Liver (tissue), 9 donors: ENCODE data around the gene AOPEP. TPM values are rescaled to one million over a fixed set of nuclear protein-coding genes. Genes with fewer than 3 reads are reported as not detected.

Experiments used
- DNase-seq: peaks from one replicate; pipeline ENCODE4 v3.0.0-alpha.2; 2017; ENCODE audit warnings: low spot score
- H3K27ac ChIP-seq, 2 donors: one replicate each; pipeline ENCODE4 v1.7.0; 2013; ENCODE audit warnings: inconsistent platforms in 2 of 2, low read length in 2 of 2, control low read depth in 1 of 2, low read depth in 1 of 2, mild to moderate bottlenecking in 1 of 2
- H3K27me3 ChIP-seq, 4 donors: one replicate each; pipeline versions ENCODE4 v1.6.1 to v1.7.0; 2013; ENCODE audit warnings: low read length in 3 of 4, inconsistent platforms in 1 of 4, mild to moderate bottlenecking in 1 of 4, moderate library complexity in 1 of 4; ENCODE audit not compliant: control insufficient read depth in 4 of 4, insufficient read depth in 4 of 4
- H3K36me3 ChIP-seq, 4 donors: one replicate each; pipeline versions ENCODE4 v1.6.1 to v1.7.0; 2013; ENCODE audit warnings: low read length in 3 of 4, mild to moderate bottlenecking in 3 of 4, low read depth in 1 of 4, moderate library complexity in 1 of 4; ENCODE audit not compliant: control insufficient read depth in 4 of 4, insufficient read depth in 3 of 4
- H3K4me1 ChIP-seq, 4 donors: one replicate each; pipeline versions ENCODE4 v1.6.1 to v1.7.0; 2013; ENCODE audit warnings: low read length in 3 of 4, mild to moderate bottlenecking in 3 of 4, moderate library complexity in 1 of 4; ENCODE audit not compliant: control insufficient read depth in 4 of 4, insufficient read depth in 4 of 4
- H3K4me3 ChIP-seq, 3 donors: one replicate each; pipeline versions ENCODE4 v1.6.1 to v1.7.0; 2013; ENCODE audit warnings: low read length in 3 of 3, control low read depth in 1 of 3, low read depth in 1 of 3, mild to moderate bottlenecking in 1 of 3
- H3K9ac ChIP-seq, 2 donors: one replicate each; pipeline ENCODE4 v1.7.0; 2013; ENCODE audit warnings: low read length in 2 of 2, mild to moderate bottlenecking in 2 of 2, moderate library complexity in 2 of 2, control low read depth in 1 of 2, low read depth in 1 of 2
- H3K9me3 ChIP-seq, 4 donors: one replicate each; pipeline versions ENCODE4 v1.6.1 to v1.7.0; 2013; ENCODE audit warnings: low read length in 3 of 4; ENCODE audit not compliant: control insufficient read depth in 4 of 4
- EGR1 ChIP-seq, 2 donors: IDR thresholded peaks; 2 replicates each; pipeline ENCODE4 v1.6.1; 2016 to 2018; ENCODE audit warnings: antibody characterized with exemption in 2 of 2, low read depth in 2 of 2
- FOXA1 ChIP-seq: IDR thresholded peaks from 2 replicates; pipeline ENCODE4 v1.6.1; 2016; ENCODE audit warnings: antibody characterized with exemption
- FOXA2 ChIP-seq: IDR thresholded peaks from 2 replicates; pipeline ENCODE4 v1.6.1; 2016; ENCODE audit warnings: antibody characterized with exemption
- GABPA ChIP-seq, 2 donors: IDR thresholded peaks in 1 of 2; conservative IDR thresholded peaks in 1 of 2; 2 replicates each; pipeline ENCODE4 v1.6.1; 2016; ENCODE audit warnings: antibody characterized with exemption in 2 of 2, mild to moderate bottlenecking in 1 of 2, moderate library complexity in 1 of 2
- HNF4A ChIP-seq, 2 donors: conservative IDR thresholded peaks; 2 replicates each; pipeline ENCODE4 v1.6.1; 2016; ENCODE audit warnings: antibody characterized with exemption in 2 of 2, mild to moderate bottlenecking in 2 of 2
- HNF4G ChIP-seq: IDR thresholded peaks from 2 replicates; pipeline ENCODE4 v1.6.1; 2016; ENCODE audit warnings: antibody characterized with exemption
- JUND ChIP-seq, 2 donors: IDR thresholded peaks; 2 replicates each; pipeline ENCODE4 v1.6.1; 2016; ENCODE audit warnings: antibody characterized with exemption in 2 of 2
- NR2F2 ChIP-seq: IDR thresholded peaks from 2 replicates; pipeline ENCODE4 v1.6.1; 2016; ENCODE audit warnings: antibody characterized with exemption
- RAD21 ChIP-seq, 2 donors: IDR thresholded peaks; 2 replicates each; pipeline ENCODE4 v1.6.1; 2016; ENCODE audit warnings: antibody characterized with exemption in 2 of 2, mild to moderate bottlenecking in 2 of 2
- RXRA ChIP-seq, 2 donors: IDR thresholded peaks; 2 replicates each; pipeline ENCODE4 v1.6.1; 2017 to 2018; ENCODE audit warnings: antibody characterized with exemption in 2 of 2, mild to moderate bottlenecking in 1 of 2
- YY1 ChIP-seq: IDR thresholded peaks from 2 replicates; pipeline ENCODE4 v1.6.1; 2016; ENCODE audit warnings: antibody characterized with exemption, mild to moderate bottlenecking
- WGBS: extraction: QIAGEN DNeasy Blood & Tissue Kit; methylation state at CpG from one replicate; pipeline ENCODE4 v1.1.7; 2013; 5-methylcytosine and 5-hydroxymethylcytosine counted together
- polyA plus RNA-seq, 2 donors: library from polyadenylated mRNA; stranded (reverse) in 1 of 2; unstranded in 1 of 2; fragments of 200-250 nt in 1 of 2; fragments of >200 nt in 1 of 2; fragmentation: Nextera tagmentation in 1 of 2; extraction: Ambion mirVana in 1 of 2; gene quantifications; one replicate each; pipeline versions ENCODE4 v1.2.1 to v1.2.3, GENCODE V29; 2013 to 2015
- total RNA-seq, 2 donors: library from RNA; depleted of rRNA; stranded (reverse); fragments of >200 nt; gene quantifications; one replicate each; pipeline ENCODE4 v1.2.3, GENCODE V29; 2014
- TF ChIP-seq, protein P1 (sequence below): IDR thresholded peaks from 2 replicates; pipeline ENCODE4 v1.6.1; 2016; ENCODE audit warnings: antibody characterized with exemption
- TF ChIP-seq, protein P2 (sequence below): IDR thresholded peaks from 2 replicates; pipeline ENCODE4 v1.6.1; 2016; ENCODE audit warnings: antibody characterized with exemption
- TF ChIP-seq, protein P3 (sequence below): fragments of 150-350 bp; IDR thresholded peaks from 2 replicates; pipeline ENCODE4 v1.5.1; 2017; ENCODE audit warnings: improper control_type of control experiment, low read depth, low read length; ENCODE audit not compliant: missing input control
- donor health status: healthy.
- donor health status: healthy.
- donor health status: healthy.
- donor health status: healthy.
- donor health status: healthy.

The AOPEP gene
- total and polyA plus RNA-seq, 4 donors = 22.2 to 77.1 (median 34.8) TPM

DNA sequence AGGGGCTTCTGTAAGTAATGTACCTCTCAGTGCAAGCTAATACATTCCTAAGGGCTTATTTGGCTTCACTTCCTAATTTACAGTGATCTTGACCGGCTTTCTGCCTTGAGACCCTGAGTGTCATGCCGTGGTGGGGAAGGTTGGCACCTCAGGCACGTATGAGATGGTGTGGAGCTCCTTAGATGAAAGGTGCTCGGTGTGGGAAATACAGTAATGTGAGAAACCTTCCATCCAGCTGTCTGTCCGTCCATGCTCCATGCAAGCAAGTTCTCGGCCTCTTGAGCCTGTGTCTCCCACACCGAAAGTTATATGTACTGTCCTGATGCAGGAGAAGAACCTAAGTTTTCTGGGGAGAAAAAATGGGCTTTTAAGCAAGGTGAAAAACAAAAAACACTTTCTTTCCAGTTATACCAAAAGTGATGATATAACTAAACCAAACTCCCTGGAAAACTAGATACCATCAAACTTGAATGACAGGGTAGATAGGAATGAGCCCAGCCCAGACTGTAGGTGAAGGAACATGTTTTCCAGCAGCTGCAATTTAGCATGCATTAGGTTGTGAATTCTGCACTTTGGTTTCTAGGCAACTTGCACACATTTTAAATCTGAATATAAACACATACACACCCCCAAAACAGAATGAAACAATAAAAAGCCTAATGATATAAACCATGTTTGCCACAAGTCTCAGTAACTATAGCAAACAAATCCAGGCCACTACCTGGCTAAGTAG is 311.5 kb downstream of the AOPEP start:
- no peaks in the 10 kb centered on the region for H3K27me3 ChIP-seq
- no peak overlapping the region for H3K27ac ChIP-seq
- TF ChIP-seq, protein P1, sequence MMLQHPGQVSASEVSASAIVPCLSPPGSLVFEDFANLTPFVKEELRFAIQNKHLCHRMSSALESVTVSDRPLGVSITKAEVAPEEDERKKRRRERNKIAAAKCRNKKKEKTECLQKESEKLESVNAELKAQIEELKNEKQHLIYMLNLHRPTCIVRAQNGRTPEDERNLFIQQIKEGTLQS = no peak
- no peak for TF ChIP-seq RAD21 (IDR thresholded peaks at IDR 0.05)
- WGBS = 94% methylated on average over 7 of the region's 7 CpGs
- no peak overlapping the region for H3K9ac ChIP-seq
- peaks cover 0 to 26% (median 6%) of the 10 kb centered on the region in 4 donors for H3K4me1 ChIP-seq
- no peak overlapping the region for H3K4me3 ChIP-seq
- no peaks in the 10 kb centered on the region for H3K9me3 ChIP-seq
- no peak for DNase-seq
- H3K36me3 ChIP-seq = peaks cover 6 to 46% (median 24%) of the 10 kb centered on the region in 4 donors

DNA sequence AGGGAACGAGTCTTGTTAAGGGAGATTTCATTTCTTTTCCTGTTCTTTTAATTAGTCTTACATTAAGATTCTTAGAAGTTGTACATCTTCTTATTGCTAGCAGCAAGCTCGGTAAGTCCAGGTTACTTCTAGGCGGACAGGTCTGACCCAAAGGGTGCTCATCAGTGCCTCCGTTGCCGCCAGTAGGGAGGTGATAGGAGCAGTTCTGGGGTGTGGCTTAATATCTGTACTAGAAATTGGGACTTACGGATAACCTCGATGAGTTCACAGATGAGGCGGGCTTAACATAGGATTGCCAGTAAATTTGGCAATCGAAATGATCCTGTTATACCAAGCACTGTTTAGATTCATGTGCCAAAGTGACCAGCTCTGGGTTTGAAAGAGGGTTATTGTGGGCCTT is 312.2 kb downstream of the AOPEP start:
- Histone ChIP-seq H3K9ac (no peak overlapping the region), H3K9me3 (no peaks in the 10 kb centered on the region), H3K27me3 (no peaks in the 10 kb centered on the region), H3K27ac (no peak overlapping the region), H3K4me1 (peaks cover 0 to 26% (median 6%) of the 10 kb centered on the region in 4 donors), H3K36me3 (peaks cover 6 to 44% (median 24%) of the 10 kb centered on the region in 4 donors), H3K4me3 (no peak overlapping the region)
- DNase-seq = no peak
- 96% methylated on average over 9 of the region's 9 CpGs for WGBS
- TF ChIP-seq HNF4G (no peak), RAD21 (IDR thresholded peaks at IDR 0.05) (no peak), JUND (IDR thresholded peaks at IDR 0.05) (no peak), EGR1 (IDR thresholded peaks at IDR 0.05; ENCODE audit: low read depth in 2 of 2) (no peak), NR2F2 (no peak), HNF4A (conservative IDR thresholded peaks at IDR 0.05) (no peak), GABPA (IDR thresholded peaks at IDR 0.05 in 1 of 2, conservative IDR thresholded peaks at IDR 0.05 in 1 of 2) (no peak), RXRA (IDR thresholded peaks at IDR 0.05) (no peak), YY1 (no peak)
- TF ChIP-seq, protein P1 = no peak
- TF ChIP-seq, protein P2, sequence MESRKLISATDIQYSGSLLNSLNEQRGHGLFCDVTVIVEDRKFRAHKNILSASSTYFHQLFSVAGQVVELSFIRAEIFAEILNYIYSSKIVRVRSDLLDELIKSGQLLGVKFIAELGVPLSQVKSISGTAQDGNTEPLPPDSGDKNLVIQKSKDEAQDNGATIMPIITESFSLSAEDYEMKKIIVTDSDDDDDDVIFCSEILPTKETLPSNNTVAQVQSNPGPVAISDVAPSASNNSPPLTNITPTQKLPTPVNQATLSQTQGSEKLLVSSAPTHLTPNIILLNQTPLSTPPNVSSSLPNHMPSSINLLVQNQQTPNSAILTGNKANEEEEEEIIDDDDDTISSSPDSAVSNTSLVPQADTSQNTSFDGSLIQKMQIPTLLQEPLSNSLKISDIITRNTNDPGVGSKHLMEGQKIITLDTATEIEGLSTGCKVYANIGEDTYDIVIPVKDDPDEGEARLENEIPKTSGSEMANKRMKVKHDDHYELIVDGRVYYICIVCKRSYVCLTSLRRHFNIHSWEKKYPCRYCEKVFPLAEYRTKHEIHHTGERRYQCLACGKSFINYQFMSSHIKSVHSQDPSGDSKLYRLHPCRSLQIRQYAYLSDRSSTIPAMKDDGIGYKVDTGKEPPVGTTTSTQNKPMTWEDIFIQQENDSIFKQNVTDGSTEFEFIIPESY = no peak
- TF ChIP-seq, protein P3, sequence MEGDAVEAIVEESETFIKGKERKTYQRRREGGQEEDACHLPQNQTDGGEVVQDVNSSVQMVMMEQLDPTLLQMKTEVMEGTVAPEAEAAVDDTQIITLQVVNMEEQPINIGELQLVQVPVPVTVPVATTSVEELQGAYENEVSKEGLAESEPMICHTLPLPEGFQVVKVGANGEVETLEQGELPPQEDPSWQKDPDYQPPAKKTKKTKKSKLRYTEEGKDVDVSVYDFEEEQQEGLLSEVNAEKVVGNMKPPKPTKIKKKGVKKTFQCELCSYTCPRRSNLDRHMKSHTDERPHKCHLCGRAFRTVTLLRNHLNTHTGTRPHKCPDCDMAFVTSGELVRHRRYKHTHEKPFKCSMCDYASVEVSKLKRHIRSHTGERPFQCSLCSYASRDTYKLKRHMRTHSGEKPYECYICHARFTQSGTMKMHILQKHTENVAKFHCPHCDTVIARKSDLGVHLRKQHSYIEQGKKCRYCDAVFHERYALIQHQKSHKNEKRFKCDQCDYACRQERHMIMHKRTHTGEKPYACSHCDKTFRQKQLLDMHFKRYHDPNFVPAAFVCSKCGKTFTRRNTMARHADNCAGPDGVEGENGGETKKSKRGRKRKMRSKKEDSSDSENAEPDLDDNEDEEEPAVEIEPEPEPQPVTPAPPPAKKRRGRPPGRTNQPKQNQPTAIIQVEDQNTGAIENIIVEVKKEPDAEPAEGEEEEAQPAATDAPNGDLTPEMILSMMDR = no peak

- Histone ChIP-seq H3K4me1 (peaks cover 0 to 31% (median 14%) of the 10 kb centered on the region in 4 donors), H3K4me3 (no peak overlapping the region), H3K9ac (no peak overlapping the region), H3K27ac (no peak overlapping the region), H3K27me3 (no peaks in the 10 kb centered on the region), H3K9me3 (no peaks in the 10 kb centered on the region), H3K36me3 (peaks cover 6 to 47% (median 35%) of the 10 kb centered on the region in 4 donors)
- 82% methylated on average over 5 of the region's 5 CpGs for WGBS
- DNase-seq = no peak
- TF ChIP-seq FOXA1 (no peak), FOXA2 (no peak), JUND (IDR thresholded peaks at IDR 0.05) (no peak), RAD21 (IDR thresholded peaks at IDR 0.05) (no peak), EGR1 (IDR thresholded peaks at IDR 0.05; ENCODE audit: low read depth in 2 of 2) (no peak), YY1 (no peak), GABPA (IDR thresholded peaks at IDR 0.05 in 1 of 2, conservative IDR thresholded peaks at IDR 0.05 in 1 of 2) (no peak), HNF4G (no peak)
- TF ChIP-seq, protein P3 = no peak
- TF ChIP-seq, protein P2 = no peak
- TF ChIP-seq, protein P1 = no peak
These were observed 313.6 kb downstream of the AOPEP start for GRCh38 chr9:95040106-95040505.
